Stimulated activated CD8-positive, alpha-beta memory T cell treated with anti-CD3 and anti-CD28 coated beads, Interleukin-4, amount 100 ng/mL, for 48 hours (primary cell): ENCODE results near the gene DHX57.
"Not testable (repeated sequence)": the region's sequence is repeated elsewhere in the genome, so short reads cannot be mapped to it uniquely, and the experiment has no call there.

ENCODE experiments used
- DNase-seq: peaks from one replicate; pipeline ENCODE4 v3.0.0-alpha.2; 2020

Gene DHX57

GRCh38 chr2:38863061-38863695 lies 12.6 kb downstream of the DHX57 start:
- no peak for DNase-seq

GRCh38 chr2:38862476-38862875 lies 13.3 kb downstream of the DHX57 start:
- DNase-seq, result no peak

GRCh38 chr2:38856165-38856564 lies 19.6 kb downstream of the DHX57 start:
- no peak for DNase-seq

- DNase-seq, result no peak
Measured at GRCh38 chr2:38850045-38850444, 25.7 kb downstream of the DHX57 start.

- DNase-seq, result no peak
Measured at GRCh38 chr2:38836791-38837190, 38.9 kb downstream of the DHX57 start.

GRCh38 chr2:38835990-38836389 lies 39.7 kb downstream of the DHX57 start:
- DNase-seq, result no peak

GRCh38 chr2:38835015-38835601 lies 40.6 kb downstream of the DHX57 start:
- no peak for DNase-seq

- DNase-seq, result no peak
Measured at GRCh38 chr2:38830526-38831159, 45.1 kb downstream of the DHX57 start.

- no peak for DNase-seq
Measured at GRCh38 chr2:38829971-38830370, 45.8 kb downstream of the DHX57 start.

GRCh38 chr2:38828460-38828859 lies 47.3 kb downstream of the DHX57 start:
- DNase-seq, result no peak

- not testable (repeated sequence) for DNase-seq
Measured at GRCh38 chr2:38827539-38828145, 48.1 kb downstream of the DHX57 start.

GRCh38 chr2:38825956-38826355 lies 49.8 kb downstream of the DHX57 start:
- DNase-seq, result no peak

GRCh38 chr2:38824906-38825305 lies 50.8 kb downstream of the DHX57 start:
- no peak for DNase-seq

- no peak for DNase-seq
Measured at GRCh38 chr2:38823386-38823785, 52.3 kb downstream of the DHX57 start.

- no peak for DNase-seq
Measured at GRCh38 chr2:38818565-38818964, 57.2 kb downstream of the DHX57 start.

- DNase-seq, result no peak
Measured at GRCh38 chr2:38815936-38816335, 59.8 kb downstream of the DHX57 start.

- no peak for DNase-seq
Measured at GRCh38 chr2:38810488-38810887, 65.2 kb downstream of the DHX57 start.

- DNase-seq, result no peak
Measured at GRCh38 chr2:38808677-38809076, 67.1 kb downstream of the DHX57 start.

- no peak for DNase-seq
Measured at GRCh38 chr2:38806733-38807059, 69.0 kb downstream of the DHX57 start.

- no peak for DNase-seq
Measured at GRCh38 chr2:38806015-38806732, 69.6 kb downstream of the DHX57 start.

GRCh38 chr2:38797953-38798352 lies 77.8 kb downstream of the DHX57 start:
- DNase-seq, result no peak

- no peak for DNase-seq
Measured at GRCh38 chr2:38797250-38797676, 78.5 kb downstream of the DHX57 start.

GRCh38 chr2:38795016-38795415 lies 80.7 kb downstream of the DHX57 start:
- DNase-seq, result not testable (repeated sequence)
